Cardiac muscle cell (in vitro differentiated cells and primary cell): ENCODE data around the gene SH3BGRL2. TPM values are rescaled to one million over a fixed set of nuclear protein-coding genes. Genes with fewer than 3 reads are reported as not detected.

Source experiments
- DNase-seq, 2 donors: peaks; one replicate each; pipeline versions ENCODE4 v3.0.0 to v3.0.0-alpha.2; 2010 to 2017; ENCODE audit warnings: low read depth in 1 of 2, low spot score in 1 of 2
- H3K27ac ChIP-seq: fragments of 200-600 bp; sonication (generic); 2 replicates; pipeline ENCODE4 v1.5.1; 2016
- H3K27me3 ChIP-seq: fragments of 200-600 bp; sonication (generic); 2 replicates; pipeline ENCODE4 v1.6.0; 2016; ENCODE audit warnings: control low read depth
- H3K36me3 ChIP-seq: fragments of 200-600 bp; sonication (generic); 2 replicates; pipeline ENCODE4 v1.5.1; 2016; ENCODE audit warnings: control low read depth
- H3K4me1 ChIP-seq: fragments of 200-600 bp; sonication (generic); 2 replicates; pipeline ENCODE4 v1.8.1; 2017; ENCODE audit warnings: low read depth, mild to moderate bottlenecking, mixed run types
- H3K4me3 ChIP-seq: fragments of 200-600 bp; sonication (generic); 2 replicates; pipeline ENCODE4 v1.5.1; 2016; ENCODE audit warnings: mild to moderate bottlenecking
- H3K9me3 ChIP-seq: fragments of 200-600 bp; sonication (generic); 2 replicates; pipeline ENCODE4 v1.5.1; 2017; ENCODE audit warnings: low read depth, mild to moderate bottlenecking, control low read depth
- CTCF ChIP-seq: IDR thresholded peaks from 2 replicates; pipeline ENCODE4 v1.5.1; 2012; ENCODE audit warnings: low read depth, mild to moderate bottlenecking, low read length
- polyA plus RNA-seq: library from polyadenylated mRNA; unstranded; fragments of >200 nt; fragmentation: Nextera tagmentation; extraction: Ambion mirVana; gene quantifications from 2 replicates; pipeline ENCODE4 v1.2.1, GENCODE V29; 2016
- total RNA-seq: library from RNA; depleted of rRNA; stranded (reverse); fragments of >200 nt; gene quantifications from 2 replicates; pipeline ENCODE4 v1.2.3, GENCODE V29; 2016

The SH3BGRL2 gene
- total and polyA plus RNA-seq, 2 experiments from 2014 or later: 21.7 to 36.1 TPM

GRCh38 chr6:79598012-79598411 lies 33.1 kb upstream of the SH3BGRL2 start:
- DNase-seq: no peak
- Histone ChIP-seq H3K27ac (no peak overlapping the region), H3K9me3 (no peaks in the 10 kb centered on the region), H3K4me1 (peaks cover 17% of the 10 kb centered on the region), H3K36me3 (no peaks in the 10 kb centered on the region), H3K27me3 (no peaks in the 10 kb centered on the region), H3K4me3 (no peak overlapping the region)
- TF ChIP-seq CTCF: no peak

GRCh38 chr6:79599725-79600259 lies 31.3 kb upstream of the SH3BGRL2 start:
- H3K27me3 ChIP-seq: no peaks in the 10 kb centered on the region
- H3K9me3 ChIP-seq: no peaks in the 10 kb centered on the region
- H3K36me3 ChIP-seq: no peaks in the 10 kb centered on the region
- H3K27ac ChIP-seq: peak overlapping the region; percentile 74
- no peak for DNase-seq
- no peak overlapping the region for H3K4me3 ChIP-seq
- peaks cover 17% of the 10 kb centered on the region for H3K4me1 ChIP-seq
- TF ChIP-seq CTCF: no peak

- Histone ChIP-seq H3K4me1 (peaks cover 17% of the 10 kb centered on the region), H3K9me3 (no peaks in the 10 kb centered on the region), H3K27me3 (no peaks in the 10 kb centered on the region), H3K36me3 (no peaks in the 10 kb centered on the region), H3K27ac (peak overlapping the region; percentile 74), H3K4me3 (no peak overlapping the region)
- TF ChIP-seq CTCF: no peak
- no peak for DNase-seq
Observed at GRCh38 chr6:79600313-79600712, 30.8 kb upstream of the SH3BGRL2 start.

GRCh38 chr6:79600812-79601609 lies 30.1 kb upstream of the SH3BGRL2 start:
- no peaks in the 10 kb centered on the region for H3K27me3 ChIP-seq
- H3K9me3 ChIP-seq: no peaks in the 10 kb centered on the region
- no peaks in the 10 kb centered on the region for H3K36me3 ChIP-seq
- peaks cover 17% of the 10 kb centered on the region for H3K4me1 ChIP-seq
- peak in 1 of 2 donors; percentile 12 for DNase-seq
- TF ChIP-seq CTCF: no peak
- H3K4me3 ChIP-seq: no peak overlapping the region
- H3K27ac ChIP-seq: peak overlapping the region; percentile 74

GRCh38 chr6:79602859-79603258 lies 28.3 kb upstream of the SH3BGRL2 start:
- H3K27ac ChIP-seq: no peak overlapping the region
- no peak overlapping the region for H3K4me3 ChIP-seq
- no peaks in the 10 kb centered on the region for H3K9me3 ChIP-seq
- no peaks in the 10 kb centered on the region for H3K36me3 ChIP-seq
- no peaks in the 10 kb centered on the region for H3K27me3 ChIP-seq
- no peak for DNase-seq
- H3K4me1 ChIP-seq: peaks cover 17% of the 10 kb centered on the region
- TF ChIP-seq CTCF: no peak
